GM18499 (cell line): Measurements from ENCODE around the gene UBE3A.

Source experiments
- ATAC-seq: cut with Tn5 transposase; IDR thresholded peaks from one replicate; pipeline ENCODE4 v1.9.1; 2021; ENCODE audit warnings: moderate number of reproducible peaks; ENCODE audit not compliant: insufficient read depth, unreplicated experiment

UBE3A gene

DNA sequence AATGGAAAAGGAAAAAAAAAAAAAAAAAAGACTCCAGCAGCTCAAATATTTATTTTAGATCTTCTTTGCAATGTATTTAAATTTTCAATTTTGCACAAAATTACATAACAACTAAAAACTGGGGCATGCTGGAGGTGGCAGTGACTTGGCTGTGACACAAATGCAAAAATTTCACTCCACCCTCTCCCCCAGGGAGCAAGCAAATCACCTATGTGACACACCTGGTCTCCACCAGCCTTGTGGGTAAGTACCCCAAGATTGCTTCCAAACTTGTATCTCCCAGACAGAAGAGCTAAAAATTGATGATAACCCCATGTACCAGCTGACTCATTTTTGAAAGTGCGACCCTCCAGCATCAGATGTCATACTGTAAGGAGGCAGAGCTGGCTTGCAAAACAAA is 32.0 kb downstream of the UBE3A start:
- ATAC-seq: no peak

DNA sequence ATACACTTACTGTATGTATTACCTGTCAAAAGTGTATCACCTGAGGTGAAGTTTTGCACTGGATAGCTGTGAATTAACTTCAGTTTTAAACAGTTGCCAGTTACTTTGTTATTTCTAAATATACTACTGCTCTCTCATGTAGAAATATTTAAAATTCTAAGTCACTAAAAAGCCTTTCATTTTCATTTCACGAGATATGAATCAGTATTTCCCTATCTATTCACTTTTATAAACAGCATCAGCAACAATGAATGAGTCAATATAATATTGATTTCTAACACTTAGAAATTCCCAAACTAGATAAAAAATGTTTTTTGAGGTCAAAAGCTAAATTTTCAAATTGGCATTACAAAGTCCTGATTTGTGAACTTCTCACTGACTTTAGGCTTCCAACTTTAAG is 32.6 kb downstream of the UBE3A start:
- ATAC-seq: no peak

DNA sequence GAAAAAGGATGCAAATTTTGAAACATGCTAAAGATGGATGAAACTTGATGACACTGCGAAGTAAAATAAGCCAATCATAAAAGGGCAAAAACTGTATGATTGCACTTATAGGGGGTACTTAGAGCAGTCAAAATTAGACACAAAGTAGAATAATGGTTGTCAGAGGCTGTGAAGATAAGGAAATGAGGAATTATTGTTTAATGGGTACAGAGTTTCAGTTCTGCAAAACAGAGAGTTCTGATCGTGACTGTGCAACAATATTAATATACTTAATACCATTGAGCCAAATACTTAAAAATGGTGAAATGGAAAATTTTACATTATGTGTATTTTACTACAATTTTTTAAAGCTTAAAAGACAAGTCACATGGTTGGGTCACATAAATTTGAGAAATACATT is 35.1 kb downstream of the UBE3A start:
- ATAC-seq: no peak

DNA sequence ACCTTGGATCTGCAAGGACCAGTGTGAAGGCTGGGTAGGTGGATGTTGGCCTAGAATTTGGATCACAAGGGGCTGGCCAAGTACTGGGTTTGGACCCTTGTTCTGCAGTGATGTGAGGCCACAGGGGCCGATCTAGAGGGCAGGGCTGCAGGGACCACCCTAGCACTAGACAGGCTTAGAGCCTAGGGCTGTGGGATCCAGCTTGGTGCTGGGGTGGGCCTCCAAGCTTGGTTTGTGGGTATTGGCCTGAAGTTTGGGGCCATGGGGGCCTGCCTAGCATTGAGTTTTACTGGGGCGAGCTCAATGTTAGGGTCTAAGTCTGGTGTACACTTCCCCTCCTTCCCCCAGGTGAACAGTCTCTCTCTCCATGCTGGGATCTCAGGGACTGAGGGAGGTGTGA is 36.5 kb downstream of the UBE3A start:
- ATAC-seq: no peak

DNA sequence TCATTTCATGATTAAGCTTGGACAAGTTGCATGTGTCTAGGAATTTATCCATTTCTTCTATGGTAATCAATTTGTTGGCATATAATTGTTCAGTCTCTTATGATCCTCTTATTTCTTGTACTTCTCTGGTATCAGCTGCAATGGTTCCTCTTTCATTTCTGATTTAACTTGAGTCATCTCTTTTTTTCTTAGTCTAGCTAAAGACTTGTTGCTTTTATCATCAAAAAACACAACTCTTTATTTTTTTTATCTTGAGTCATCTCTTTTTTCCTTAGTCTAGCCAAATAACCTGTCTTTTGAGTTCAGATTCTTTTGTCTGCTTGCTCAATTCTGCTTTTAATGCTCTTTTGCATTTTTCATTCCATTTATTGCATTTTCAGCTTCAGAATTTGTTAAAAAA is 37.3 kb downstream of the UBE3A start:
- no peak for ATAC-seq

DNA sequence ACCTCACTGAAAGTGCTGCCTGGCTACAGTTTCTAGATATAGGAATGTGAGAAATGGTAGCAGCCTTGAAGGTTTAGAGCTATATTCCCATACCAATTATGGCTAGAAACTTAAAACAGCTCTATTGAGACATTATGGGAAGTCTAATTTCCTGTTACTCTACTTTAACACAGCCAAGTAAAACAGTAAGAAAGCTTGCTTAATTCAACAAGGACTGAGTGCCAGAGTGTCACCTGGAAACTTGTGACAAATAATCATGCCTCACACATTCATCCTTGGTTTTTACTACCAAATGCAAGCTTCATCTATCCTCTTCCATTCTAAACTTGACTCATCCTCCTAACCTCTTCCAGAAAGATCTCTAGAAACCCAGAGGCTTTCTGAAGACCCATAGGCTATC is 41.7 kb downstream of the UBE3A start:
- no peak for ATAC-seq

DNA sequence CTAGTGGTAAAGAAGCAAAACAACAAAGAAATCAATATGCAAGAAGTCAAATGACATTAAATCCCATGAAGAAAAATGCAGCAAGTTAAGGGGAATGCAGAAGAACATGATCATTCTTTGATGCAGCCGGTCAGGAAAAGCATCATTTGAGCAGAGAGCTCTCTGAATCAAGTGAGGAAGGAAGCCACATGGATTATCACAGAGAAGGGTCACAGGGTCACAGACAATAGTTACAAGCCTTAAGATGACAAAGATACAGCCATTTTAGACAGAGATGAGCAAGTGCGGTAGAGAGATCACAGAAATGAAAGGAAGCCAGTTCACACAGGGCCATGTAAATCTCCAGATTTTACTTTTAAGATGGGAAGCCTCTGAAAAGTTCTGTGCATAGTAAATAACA is 43.9 kb downstream of the UBE3A start:
- no peak for ATAC-seq

DNA sequence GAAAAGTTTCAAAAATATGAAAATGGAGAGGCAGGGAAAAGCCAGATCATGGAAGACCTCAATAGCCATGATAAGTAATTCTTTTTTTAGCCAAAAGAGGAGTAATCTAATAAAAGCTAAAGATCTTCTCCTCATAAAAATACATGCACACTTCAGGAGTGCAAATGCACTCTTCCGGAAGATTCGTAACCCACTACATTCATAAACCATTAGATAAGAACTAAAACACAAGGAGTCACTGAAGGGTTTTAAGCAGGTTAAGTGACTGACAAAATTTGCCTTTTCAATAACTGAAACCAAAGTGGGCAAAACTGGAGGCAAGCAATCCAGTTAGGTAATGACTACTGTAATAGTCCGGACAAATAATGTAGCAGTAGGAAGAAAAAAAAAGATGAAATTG is 46.0 kb downstream of the UBE3A start:
- ATAC-seq: no peak

DNA sequence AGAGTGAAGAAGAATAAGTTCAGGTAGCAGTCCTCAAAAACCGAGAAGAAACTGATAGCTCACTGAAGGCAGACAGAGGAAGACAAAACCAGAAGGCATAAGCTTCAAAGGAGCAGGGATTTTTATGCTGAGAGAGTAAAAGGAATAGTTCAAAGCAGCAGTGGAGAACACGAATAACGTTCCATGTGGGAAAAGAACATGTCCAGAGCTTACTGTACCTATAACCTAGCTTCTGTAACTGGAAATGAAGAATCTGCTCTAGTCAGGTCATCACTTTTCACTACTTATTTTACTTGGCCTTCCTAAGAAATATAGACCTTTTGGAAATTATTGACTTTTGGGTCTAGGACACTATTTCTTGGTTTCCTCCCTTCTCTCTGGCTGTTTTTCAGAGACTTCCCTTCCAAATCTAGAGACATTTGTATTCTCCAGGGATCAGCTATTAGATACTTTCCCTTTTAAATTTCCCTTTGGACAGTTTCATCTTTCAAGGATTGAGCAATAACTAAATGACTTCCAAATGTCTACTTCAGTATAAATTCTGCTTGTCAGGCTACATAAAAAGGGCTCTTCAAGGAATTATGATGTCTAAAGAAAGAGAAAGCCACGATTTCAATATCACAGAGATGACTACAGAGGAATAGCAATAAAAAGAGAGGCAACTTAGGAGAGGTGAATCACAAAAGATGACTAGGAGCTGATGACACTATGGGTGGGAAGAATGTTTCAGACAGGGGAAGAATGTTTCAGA is 46.7 kb downstream of the UBE3A start:
- no peak for ATAC-seq

DNA sequence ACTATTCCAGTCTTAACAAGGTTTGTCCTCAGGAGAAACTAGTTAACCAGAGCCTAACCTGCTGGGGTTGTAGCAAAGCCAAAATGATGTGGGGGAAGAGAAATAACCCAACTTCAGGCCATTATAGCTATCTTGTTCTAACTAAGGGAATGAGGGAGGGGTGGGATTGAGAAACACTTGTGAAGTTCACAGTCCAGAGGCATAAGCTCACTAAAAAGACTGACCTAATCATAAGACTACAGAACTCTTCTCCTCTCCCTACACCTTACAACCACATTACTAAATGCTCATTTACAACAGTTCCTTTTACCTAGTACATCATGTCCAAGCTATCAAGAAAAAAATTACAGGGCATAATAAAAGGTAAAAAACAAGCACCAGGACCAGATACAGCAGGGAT is 52.8 kb downstream of the UBE3A start:
- ATAC-seq: no peak

DNA sequence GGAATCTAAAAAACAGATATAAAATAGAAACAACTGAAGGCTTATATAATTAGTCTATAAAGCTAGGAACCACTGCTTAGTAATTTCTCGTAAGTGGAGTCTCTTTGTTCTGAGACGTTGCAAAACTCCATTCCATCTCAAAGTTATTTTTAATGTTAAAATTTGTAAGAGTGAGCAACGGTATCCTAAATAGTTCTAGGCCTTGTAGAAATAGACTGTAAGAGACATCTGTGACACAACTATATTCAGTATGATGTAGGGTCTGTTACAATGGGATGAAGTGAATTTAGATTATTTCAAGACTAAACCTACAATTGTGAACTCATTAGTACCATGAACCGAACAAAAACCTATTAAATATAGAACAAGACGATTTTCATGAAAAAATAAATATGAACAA is 57.2 kb downstream of the UBE3A start:
- no peak for ATAC-seq

DNA sequence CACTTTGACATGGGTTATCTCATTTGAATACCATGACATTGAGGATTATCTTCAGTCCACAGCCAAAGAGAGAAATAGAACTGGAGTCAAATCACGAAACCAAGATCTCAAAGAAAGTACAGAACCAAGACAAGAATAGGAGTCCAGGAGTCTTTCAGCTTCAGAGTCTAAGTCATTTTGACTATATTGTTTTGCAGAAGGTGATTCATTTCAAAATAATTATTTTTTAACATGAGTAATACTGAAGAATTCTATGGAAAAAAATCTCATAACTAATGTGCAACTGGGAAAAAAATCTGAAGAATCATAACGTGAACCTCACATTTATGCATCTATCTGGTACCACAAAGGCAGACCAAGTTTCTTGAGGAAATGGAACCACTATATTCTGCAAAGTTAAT is 60.3 kb downstream of the UBE3A start:
- no peak for ATAC-seq

DNA sequence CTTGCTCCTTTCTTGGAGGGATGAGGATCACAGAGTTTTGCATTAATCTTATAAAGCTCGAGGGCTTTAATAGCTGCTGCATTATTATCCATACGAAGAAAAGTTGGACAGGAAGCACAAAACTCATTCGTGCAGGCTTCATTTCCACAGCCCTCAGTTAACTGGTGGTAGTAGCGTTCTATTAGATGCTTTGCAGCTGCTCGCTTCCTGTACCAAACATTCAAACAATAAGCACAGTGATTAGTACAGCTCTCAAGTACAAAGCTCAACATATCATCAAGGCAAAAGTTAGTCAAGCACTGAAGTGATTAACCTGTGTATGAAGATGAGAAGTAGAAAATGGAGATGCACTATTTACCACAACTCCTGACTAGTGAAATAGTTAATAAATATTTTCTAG is 63.3 kb downstream of the UBE3A start:
- ATAC-seq: no peak

DNA sequence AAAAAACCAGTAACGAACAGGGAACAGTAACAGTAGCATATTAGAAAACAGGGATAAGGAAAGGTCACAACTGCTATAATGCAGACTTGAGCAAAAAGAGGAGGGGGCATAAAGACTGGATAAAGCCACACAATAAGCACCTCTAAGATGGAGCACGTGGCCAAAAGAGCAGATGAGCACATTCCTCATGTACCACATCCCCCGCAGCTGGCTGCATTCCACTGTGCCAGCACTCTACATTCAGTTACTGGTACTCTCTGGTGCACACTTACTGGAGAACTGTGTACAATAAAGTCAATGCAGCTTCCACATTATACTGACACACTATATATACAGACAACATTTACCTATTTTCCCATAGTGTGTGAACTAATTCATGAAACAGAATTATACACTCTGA is 64.7 kb downstream of the UBE3A start:
- ATAC-seq: no peak

DNA sequence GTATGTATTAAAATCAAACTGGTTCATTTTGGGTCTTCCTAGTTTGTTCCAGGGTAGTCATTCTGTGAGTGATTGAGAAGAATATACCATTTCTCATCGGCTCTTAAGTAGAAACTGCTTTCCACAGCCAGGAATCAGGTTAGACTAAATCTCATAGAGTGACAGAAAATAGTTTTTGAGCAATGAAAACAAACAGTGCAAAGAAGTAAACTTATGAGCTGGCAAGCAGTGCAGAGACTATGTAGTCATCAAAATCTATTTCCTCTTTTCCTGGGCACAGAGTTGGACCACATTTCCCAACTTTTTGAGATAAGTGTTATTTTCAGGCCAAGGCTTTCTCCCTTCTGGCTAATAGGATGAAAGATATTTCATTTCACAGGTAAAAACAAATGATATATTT is 66.5 kb downstream of the UBE3A start:
- ATAC-seq: no peak

DNA sequence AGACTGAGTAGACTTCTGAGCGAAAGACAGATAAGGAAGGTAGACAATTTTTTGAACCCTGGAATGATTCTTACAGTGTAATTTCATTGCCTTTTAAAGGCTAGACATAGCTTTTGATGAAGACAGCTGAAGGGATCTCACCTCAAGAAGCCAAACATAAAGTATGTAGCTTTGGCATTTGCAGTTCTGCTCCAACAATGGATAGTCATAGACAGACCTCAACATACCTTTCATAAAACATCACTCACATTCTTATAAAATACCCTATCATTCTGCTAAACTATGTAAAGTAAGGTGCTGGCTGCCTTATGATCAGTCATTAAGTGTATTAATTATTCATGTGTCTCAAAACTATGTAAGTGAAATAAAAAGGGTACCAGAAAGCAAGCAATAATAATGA is 70.0 kb downstream of the UBE3A start:
- ATAC-seq: no peak

DNA sequence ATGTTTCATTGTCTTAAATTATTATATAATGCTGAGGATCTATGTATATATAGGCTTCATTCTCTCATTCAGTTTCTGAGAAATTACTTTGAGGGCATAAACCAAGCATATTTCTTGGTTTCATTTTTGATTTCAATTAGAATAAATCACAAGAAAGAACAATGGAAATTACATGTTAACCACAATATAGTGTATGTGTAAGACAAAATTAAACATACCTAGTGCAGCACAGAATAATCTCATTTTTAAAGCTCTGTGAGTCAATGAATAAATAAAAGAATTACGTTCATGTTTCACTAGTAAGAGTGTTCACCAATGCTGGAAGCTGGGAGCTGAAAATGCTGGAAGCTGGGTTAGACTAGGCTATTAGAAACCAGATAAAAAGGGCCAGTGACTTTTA is 72.8 kb downstream of the UBE3A start:
- no peak for ATAC-seq

DNA sequence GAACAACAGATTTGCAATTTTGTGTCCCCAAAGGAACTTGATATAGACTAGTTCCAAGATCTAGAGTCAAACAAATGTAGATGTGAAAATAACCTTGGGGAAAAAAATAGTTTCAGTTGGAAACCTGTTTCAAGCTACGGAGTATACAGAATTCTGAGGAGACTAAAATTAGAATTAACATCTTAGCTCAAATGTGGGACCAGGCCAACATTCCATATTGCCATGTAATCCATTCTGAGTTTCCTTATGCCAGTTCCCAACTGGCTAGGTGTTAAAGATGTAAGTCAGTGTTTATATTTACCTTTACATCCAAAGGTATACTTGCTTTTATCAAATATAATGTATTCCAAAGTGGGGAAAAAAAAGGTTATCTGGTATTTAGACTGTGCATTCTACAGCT is 76.3 kb downstream of the UBE3A start:
- ATAC-seq: no peak

DNA sequence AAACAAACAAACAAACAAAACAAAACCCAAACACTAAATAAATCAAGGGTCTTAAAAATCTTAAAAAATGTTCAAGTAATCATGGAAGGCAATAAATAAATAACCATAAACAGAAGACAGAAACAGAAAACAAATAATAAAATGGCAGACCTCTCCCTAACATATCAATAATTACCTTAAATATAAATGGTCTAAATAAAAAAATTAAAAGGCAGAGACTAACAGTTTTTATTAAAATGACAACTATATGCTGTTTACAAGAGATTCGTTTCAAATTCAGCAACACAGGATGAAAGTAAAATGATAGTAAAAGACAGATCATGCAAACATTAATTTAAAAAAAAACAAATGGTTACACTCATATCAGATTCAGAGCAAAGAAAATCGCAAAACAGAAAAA is 91.1 kb downstream of the UBE3A start:
- no peak for ATAC-seq

DNA sequence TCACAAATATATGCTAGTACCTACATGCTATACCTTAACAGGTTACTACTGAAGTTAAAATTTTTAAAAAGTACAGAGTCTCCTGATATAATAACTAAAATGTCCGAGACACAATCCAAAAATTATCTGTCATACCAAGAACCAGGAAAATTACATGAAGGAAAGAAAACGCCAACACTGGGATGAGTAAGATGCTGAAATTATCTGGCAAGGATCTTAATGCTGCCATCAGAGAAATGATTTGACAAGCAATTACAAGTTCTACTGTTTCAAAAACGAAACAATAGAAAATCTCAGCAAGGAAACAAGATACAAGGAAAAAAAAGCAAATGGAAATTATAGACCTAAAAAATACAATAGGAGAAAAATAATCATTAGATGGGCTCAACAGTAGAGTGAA is 92.5 kb downstream of the UBE3A start:
- ATAC-seq: no peak

DNA sequence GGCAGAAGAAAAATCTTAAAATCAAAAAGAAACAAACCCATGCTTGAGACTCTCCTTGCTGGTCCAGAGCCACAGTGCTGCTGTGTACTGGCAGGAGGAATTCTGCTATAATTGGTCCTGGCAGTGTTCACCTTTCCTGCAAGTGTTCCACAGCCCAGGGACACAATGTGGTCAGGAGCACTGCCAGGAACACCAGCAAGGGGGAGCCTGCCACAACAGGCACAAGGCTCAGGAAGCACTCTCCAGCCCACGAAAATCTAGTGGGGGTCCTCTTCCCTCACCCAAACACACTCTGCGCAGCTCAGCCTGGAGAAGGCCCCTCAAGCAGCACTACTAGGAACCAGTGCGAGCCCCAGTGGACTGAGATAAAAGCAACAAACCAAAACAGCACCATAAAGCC is 92.9 kb downstream of the UBE3A start:
- ATAC-seq: no peak

DNA sequence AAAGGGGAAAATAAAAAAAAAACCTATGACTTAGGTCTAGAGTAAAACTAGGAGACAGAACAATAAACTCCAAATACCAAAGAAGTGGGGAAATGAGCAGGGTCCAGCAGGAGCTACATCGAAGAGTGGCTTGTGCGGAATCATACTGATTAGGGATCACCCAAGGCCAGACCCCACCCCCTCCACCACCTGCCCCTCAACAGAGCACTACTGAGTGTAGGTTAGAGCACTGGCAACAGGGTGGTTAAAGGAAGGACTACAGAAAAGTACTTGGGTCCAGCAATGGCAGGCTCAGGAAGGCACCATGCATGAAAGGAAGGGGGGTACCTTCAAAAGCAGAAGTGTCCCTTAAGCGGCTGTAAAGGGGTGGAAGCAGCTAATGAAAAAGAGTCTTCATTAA is 96.2 kb downstream of the UBE3A start:
- no peak for ATAC-seq

DNA sequence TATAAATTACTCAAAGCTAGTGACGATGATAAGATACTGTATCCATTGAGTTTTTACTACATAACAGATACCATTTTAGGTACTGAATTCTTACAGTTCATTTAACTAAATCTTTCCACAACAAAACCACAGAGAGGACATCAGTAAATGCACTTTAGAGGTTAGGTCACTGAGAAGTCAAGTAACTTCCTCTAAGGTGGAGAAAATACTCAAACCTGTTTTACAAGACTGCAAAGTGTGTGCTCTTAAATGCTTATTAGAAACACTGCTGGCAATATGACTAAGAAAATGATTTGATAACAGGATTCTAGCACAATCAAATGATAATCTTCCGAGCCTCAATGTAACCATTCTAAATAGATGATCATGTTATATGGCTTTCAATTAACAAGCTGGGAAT is 99.4 kb downstream of the UBE3A start:
- ATAC-seq: no peak
